Lung (tissue), 12 donors: ENCODE results near the gene LRRC56. TPM values are rescaled to one million over a fixed set of nuclear protein-coding genes. Genes with fewer than 3 reads are reported as not detected.
A peak's percentile ranks its signal among the peaks of the same experiment; 100 is the strongest.

Experiments used
- ATAC-seq: fragments of 200-7000 bp; cut with Tn5 transposase; one replicate; pipeline ENCODE4 v1.9.1; 2020; ENCODE audit warnings: moderate number of reproducible peaks; ENCODE audit not compliant: insufficient read depth, low FRiP score
- DNase-seq, 3 donors: peaks; one replicate each; pipeline ENCODE4 v3.0.0-alpha.2; 2013 to 2017
- H3K27ac ChIP-seq, 2 donors: one replicate each; pipeline ENCODE4 v1.5.1; 2013; ENCODE audit warnings: mild to moderate bottlenecking in 2 of 2, moderate library complexity in 2 of 2, control low read depth in 1 of 2, inconsistent platforms in 1 of 2, low read depth in 1 of 2, low read length in 1 of 2
- H3K27me3 ChIP-seq, 3 donors: one replicate each; pipeline ENCODE4 v1.5.1; 2013; ENCODE audit warnings: low read length in 2 of 3; ENCODE audit not compliant: control insufficient read depth in 3 of 3, insufficient read depth in 3 of 3
- H3K36me3 ChIP-seq, 4 donors: one replicate each; pipeline ENCODE4 v1.5.1; 2013; ENCODE audit warnings: low read length in 4 of 4, mild to moderate bottlenecking in 1 of 4, moderate library complexity in 1 of 4; ENCODE audit not compliant: control insufficient read depth in 4 of 4, insufficient read depth in 4 of 4
- H3K4me1 ChIP-seq, 5 donors: one replicate each; pipeline ENCODE4 v1.5.1; 2013; ENCODE audit warnings: low read length in 5 of 5, mild to moderate bottlenecking in 2 of 5, moderate library complexity in 1 of 5; ENCODE audit not compliant: control insufficient read depth in 5 of 5, insufficient read depth in 5 of 5
- H3K4me3 ChIP-seq: one replicate; pipeline ENCODE4 v1.5.1; 2013; ENCODE audit warnings: mild to moderate bottlenecking, control low read depth, moderate library complexity
- H3K9ac ChIP-seq, 2 donors: one replicate each; pipeline ENCODE4 v1.5.1; 2013; ENCODE audit warnings: low read length in 2 of 2, control low read depth in 1 of 2; ENCODE audit not compliant: insufficient read depth in 1 of 2
- H3K9me3 ChIP-seq, 4 donors: one replicate each; pipeline ENCODE4 v1.5.1; 2013; ENCODE audit warnings: low read length in 3 of 4, mild to moderate bottlenecking in 1 of 4, moderate library complexity in 1 of 4; ENCODE audit not compliant: control insufficient read depth in 4 of 4, insufficient read depth in 3 of 4
- WGBS, 2 donors: extraction: QIAGEN DNeasy Blood & Tissue Kit; methylation state at CpG; one replicate each; pipeline ENCODE4 v1.1.7; 2013; 5-methylcytosine and 5-hydroxymethylcytosine counted together
- polyA plus RNA-seq, 2 donors: library from polyadenylated mRNA; stranded (reverse); fragments of 200-250 nt; gene quantifications; one replicate each; pipeline ENCODE4 v1.2.1, GENCODE V29; 2013
- total RNA-seq, 2 donors: library from RNA; depleted of rRNA in 1 of 2; stranded (reverse); fragments of >200 nt in 1 of 2; gene quantifications; one replicate each; pipeline ENCODE4 v1.2.1, GENCODE V29; 2014 to 2021
- TF ChIP-seq, protein P1 (sequence below): IDR thresholded peaks from 2 replicates; pipeline ENCODE4 v1.5.1; 2012; ENCODE audit warnings: mild to moderate bottlenecking; ENCODE audit errors: control extremely low read depth, extremely low read depth
- donor health status: control.
- donor health status: control.
- donor health status: Bipolar disorder and iron deficiency.
- donor health status: healthy.
- donor health status: DM: yes; HTN: yes; CAD: no.

LRRC56 gene
- total and polyA plus RNA-seq, 4 donors, result 3.4 to 11.7 (median 4.7) TPM

DNA sequence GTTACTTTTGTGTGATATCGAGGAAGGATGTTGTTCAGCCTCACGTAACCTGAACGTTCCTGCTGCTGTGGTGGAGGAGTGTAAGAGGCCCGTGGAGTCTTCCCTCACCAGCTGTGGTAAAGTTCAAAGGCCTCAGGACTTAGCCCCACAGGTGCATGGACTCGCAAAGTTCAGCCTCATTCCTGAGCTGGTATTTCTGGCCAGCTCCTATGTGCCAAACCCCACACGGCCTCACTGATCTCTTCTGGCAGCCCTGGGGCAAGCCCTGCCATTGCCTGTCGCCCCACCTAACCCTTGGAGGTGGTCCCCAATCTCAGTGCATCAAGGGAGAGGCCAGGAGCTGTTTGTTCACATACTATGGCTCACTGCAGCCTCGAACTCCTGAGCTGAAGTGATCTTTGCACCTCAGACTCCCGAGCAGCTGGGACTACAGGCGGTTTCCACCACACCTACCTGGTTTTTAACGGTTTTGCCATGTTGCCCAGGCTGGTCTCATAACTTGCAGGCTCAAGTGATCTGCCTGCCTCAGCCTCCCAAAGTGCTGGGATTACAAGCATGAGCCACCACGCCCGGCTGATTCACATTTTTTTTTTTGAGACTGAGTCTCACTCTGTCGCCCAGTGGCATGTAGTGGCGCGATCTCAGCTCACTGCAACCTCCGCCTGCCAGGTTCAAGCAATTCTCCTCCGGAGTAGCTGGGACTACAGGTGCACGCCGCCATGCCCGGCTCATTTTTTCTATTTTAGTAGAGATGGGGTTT lies 41.1 kb downstream of the LRRC56 start:
- H3K9me3 ChIP-seq, result no peaks in the 10 kb centered on the region
- WGBS, 2 donors, result 75 to 83% methylated on average over 21 of the region's 21 CpGs
- TF ChIP-seq, protein P1, sequence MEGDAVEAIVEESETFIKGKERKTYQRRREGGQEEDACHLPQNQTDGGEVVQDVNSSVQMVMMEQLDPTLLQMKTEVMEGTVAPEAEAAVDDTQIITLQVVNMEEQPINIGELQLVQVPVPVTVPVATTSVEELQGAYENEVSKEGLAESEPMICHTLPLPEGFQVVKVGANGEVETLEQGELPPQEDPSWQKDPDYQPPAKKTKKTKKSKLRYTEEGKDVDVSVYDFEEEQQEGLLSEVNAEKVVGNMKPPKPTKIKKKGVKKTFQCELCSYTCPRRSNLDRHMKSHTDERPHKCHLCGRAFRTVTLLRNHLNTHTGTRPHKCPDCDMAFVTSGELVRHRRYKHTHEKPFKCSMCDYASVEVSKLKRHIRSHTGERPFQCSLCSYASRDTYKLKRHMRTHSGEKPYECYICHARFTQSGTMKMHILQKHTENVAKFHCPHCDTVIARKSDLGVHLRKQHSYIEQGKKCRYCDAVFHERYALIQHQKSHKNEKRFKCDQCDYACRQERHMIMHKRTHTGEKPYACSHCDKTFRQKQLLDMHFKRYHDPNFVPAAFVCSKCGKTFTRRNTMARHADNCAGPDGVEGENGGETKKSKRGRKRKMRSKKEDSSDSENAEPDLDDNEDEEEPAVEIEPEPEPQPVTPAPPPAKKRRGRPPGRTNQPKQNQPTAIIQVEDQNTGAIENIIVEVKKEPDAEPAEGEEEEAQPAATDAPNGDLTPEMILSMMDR, result no peak
- H3K27ac ChIP-seq, result no peak overlapping the region
- no peak for ATAC-seq
- no peak for DNase-seq
- H3K4me1 ChIP-seq, result peaks cover 4 to 34% (median 12%) of the 10 kb centered on the region in 5 donors
- H3K9ac ChIP-seq, result no peak overlapping the region
- H3K36me3 ChIP-seq, result peaks cover 0 to 12% (median 8%) of the 10 kb centered on the region in 4 donors
- peaks cover 0 to 5% (median 0%) of the 10 kb centered on the region in 3 donors for H3K27me3 ChIP-seq
- H3K4me3 ChIP-seq, result peak overlapping the region; percentile 3

DNA sequence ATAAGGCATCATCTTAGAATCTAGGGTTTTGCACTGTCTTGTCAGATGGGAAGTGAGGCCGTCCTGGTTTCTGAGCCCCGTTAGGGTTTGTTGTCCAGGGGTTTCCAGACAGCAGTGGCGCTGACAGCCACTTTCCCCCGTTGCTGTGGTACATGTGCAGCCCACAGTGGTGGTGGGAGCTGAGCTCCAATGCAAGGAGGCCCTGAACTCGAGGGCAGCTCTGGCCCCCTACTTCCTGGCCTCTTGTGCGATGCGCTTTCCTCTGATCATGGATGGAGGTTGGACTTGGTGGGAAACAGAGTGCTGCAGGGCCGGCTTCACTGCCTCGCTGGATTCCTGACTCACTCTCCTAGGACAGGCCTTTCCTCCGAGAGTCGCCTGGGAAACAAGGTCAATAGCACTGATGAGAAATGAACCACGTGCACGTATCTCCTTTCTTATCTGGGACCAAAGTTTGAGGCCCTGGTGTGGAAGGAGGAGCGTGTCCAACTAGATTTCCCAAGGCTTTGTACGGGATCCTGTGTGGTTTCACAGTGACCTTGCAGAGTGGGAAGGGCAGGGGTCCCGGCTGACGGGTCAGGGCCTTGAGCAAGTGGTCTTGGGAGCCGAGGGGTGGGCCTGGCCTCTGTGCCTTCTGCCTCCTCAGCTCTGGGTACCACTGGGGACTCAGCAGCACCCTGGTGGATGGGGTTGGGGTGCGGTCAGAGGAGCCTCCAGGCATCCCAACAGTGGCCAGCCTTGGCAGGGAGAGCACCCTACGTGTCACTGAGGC lies 42.7 kb downstream of the LRRC56 start:
- H3K9me3 ChIP-seq, result no peaks in the 10 kb centered on the region
- H3K36me3 ChIP-seq, result peaks cover 0 to 21% (median 15%) of the 10 kb centered on the region in 4 donors
- WGBS, 2 donors, result 82 to 87% methylated on average over 20 of the region's 20 CpGs
- no peak overlapping the region for H3K27ac ChIP-seq
- no peak overlapping the region for H3K4me3 ChIP-seq
- TF ChIP-seq, protein P1, result no peak
- H3K4me1 ChIP-seq, result peaks cover 0 to 30% (median 12%) of the 10 kb centered on the region in 5 donors
- DNase-seq, result no peak
- no peak overlapping the region for H3K9ac ChIP-seq
- peaks cover 0 to 2% (median 0%) of the 10 kb centered on the region in 3 donors for H3K27me3 ChIP-seq
- ATAC-seq, result no peak

DNA sequence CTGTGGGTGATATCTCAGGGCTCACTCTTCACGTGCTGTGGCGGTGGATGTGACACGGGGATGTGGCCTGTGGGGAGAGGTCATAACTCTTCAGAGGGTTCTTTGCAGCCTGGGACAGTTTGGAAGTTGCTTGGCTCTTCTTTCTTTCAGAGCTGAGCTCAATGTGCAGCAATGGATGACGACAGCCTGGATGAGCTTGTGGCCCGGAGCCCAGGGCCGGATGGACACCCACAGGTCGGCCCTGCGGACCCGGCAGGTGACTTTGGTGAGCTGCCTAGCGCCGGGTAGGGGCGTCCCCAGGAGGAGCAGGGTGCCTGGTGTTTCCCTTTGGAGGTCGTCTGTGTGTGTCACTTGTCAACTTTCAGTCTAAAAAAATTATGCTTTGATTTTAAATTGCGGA lies 44.0 kb downstream of the LRRC56 start:
- peaks cover 2 to 25% (median 16%) of the 10 kb centered on the region in 4 donors for H3K36me3 ChIP-seq
- DNase-seq, result no peak
- WGBS, 2 donors, result 85 to 90% methylated on average over 14 of the region's 14 CpGs
- no peak overlapping the region for H3K4me3 ChIP-seq
- H3K9me3 ChIP-seq, result no peaks in the 10 kb centered on the region
- ATAC-seq, result no peak
- no peak overlapping the region for H3K27ac ChIP-seq
- peaks cover 0 to 30% (median 12%) of the 10 kb centered on the region in 5 donors for H3K4me1 ChIP-seq
- H3K27me3 ChIP-seq, result no peaks in the 10 kb centered on the region
- no peak overlapping the region for H3K9ac ChIP-seq
- TF ChIP-seq, protein P1, result no peak
